Right atrium auricular region (tissue), 2 donors: ENCODE results near the gene CYP19A1. TPM values are rescaled to one million over a fixed set of nuclear protein-coding genes. Genes with fewer than 3 reads are reported as not detected.

Source experiments
- DNase-seq: peaks from one replicate; pipeline ENCODE4 v3.0.0-alpha.2; 2019; ENCODE audit warnings: low spot score
- H3K27ac ChIP-seq, 2 donors: fragments of 200-600 bp; sonication (generic); 1 replicate in 1 of 2; 2 replicates in 1 of 2; pipeline ENCODE4 v1.5.1; 2016 to 2019
- H3K27me3 ChIP-seq, 2 donors: fragments of 200-600 bp; sonication (generic); one replicate each; pipeline versions ENCODE4 v1.5.1 to v1.6.0; 2017 to 2019
- H3K36me3 ChIP-seq: fragments of 200-600 bp; sonication (generic); one replicate; pipeline ENCODE4 v1.5.1; 2016
- H3K4me1 ChIP-seq, 2 donors: fragments of 200-600 bp; sonication (generic); one replicate each; pipeline versions ENCODE4 v1.5.1 to v1.6.0; 2017 to 2019
- H3K4me3 ChIP-seq, 2 donors: fragments of 200-600 bp; sonication (generic); 1 replicate in 1 of 2; 2 replicates in 1 of 2; pipeline ENCODE4 v1.5.1; 2017 to 2019; ENCODE audit warnings: mild to moderate bottlenecking in 1 of 2, moderate library complexity in 1 of 2
- H3K9me3 ChIP-seq, 2 donors: fragments of 200-600 bp; sonication (generic); one replicate each; pipeline ENCODE4 v1.5.1; 2019
- CTCF ChIP-seq, 2 donors: fragments of 200-600 bp; sonication (generic); IDR thresholded peaks; one replicate each; pipeline ENCODE4 v1.5.1; 2019; ENCODE audit warnings: antibody characterized with exemption in 2 of 2
- total RNA-seq, 2 donors: library from RNA; depleted of rRNA; stranded (reverse); fragments of >200 nt; gene quantifications; one replicate each; pipeline ENCODE4 v1.1.0, GENCODE V29; 2016

Gene CYP19A1
- total RNA-seq, 2 donors from 2014 or later, result 2.4 TPM; not detected in 1

- Histone ChIP-seq H3K4me3 (no peak overlapping the region), H3K27me3 (no peaks in the 10 kb centered on the region), H3K27ac (peak overlapping the region in 1 of 2 donors; percentile 13), H3K4me1 (no peaks in the 10 kb centered on the region), H3K9me3 (no peaks in the 10 kb centered on the region), H3K36me3 (no peaks in the 10 kb centered on the region)
- no peak for TF ChIP-seq CTCF (IDR thresholded peaks at IDR 0.05)
- no peak for DNase-seq
Measured at GRCh38 chr15:51367322-51367976, 29.1 kb upstream of the CYP19A1 start.

- Histone ChIP-seq H3K9me3 (no peaks in the 10 kb centered on the region), H3K4me3 (no peak overlapping the region), H3K27ac (peak overlapping the region in 1 of 2 donors; percentile 13), H3K36me3 (no peaks in the 10 kb centered on the region), H3K4me1 (no peaks in the 10 kb centered on the region), H3K27me3 (no peaks in the 10 kb centered on the region)
- DNase-seq, result no peak
- no peak for TF ChIP-seq CTCF (IDR thresholded peaks at IDR 0.05)
Measured at GRCh38 chr15:51366920-51367319, 28.5 kb upstream of the CYP19A1 start.

GRCh38 chr15:51366071-51366470 is 27.7 kb upstream of the CYP19A1 start:
- no peaks in the 10 kb centered on the region for H3K27me3 ChIP-seq
- no peak overlapping the region for H3K4me3 ChIP-seq
- H3K27ac ChIP-seq, result no peak overlapping the region
- H3K9me3 ChIP-seq, result no peaks in the 10 kb centered on the region
- no peaks in the 10 kb centered on the region for H3K36me3 ChIP-seq
- TF ChIP-seq CTCF (IDR thresholded peaks at IDR 0.05), result no peak
- no peaks in the 10 kb centered on the region for H3K4me1 ChIP-seq
- no peak for DNase-seq

GRCh38 chr15:51365417-51365816 is 27.0 kb upstream of the CYP19A1 start:
- Histone ChIP-seq H3K9me3 (no peaks in the 10 kb centered on the region), H3K4me3 (no peak overlapping the region), H3K36me3 (no peaks in the 10 kb centered on the region), H3K4me1 (no peaks in the 10 kb centered on the region), H3K27me3 (no peaks in the 10 kb centered on the region), H3K27ac (no peak overlapping the region)
- DNase-seq, result no peak
- no peak for TF ChIP-seq CTCF (IDR thresholded peaks at IDR 0.05)

GRCh38 chr15:51363383-51363782 is 25.0 kb upstream of the CYP19A1 start:
- no peak for TF ChIP-seq CTCF (IDR thresholded peaks at IDR 0.05)
- no peak for DNase-seq
- Histone ChIP-seq H3K27ac (no peak overlapping the region), H3K36me3 (no peaks in the 10 kb centered on the region), H3K9me3 (no peaks in the 10 kb centered on the region), H3K27me3 (no peaks in the 10 kb centered on the region), H3K4me1 (no peaks in the 10 kb centered on the region), H3K4me3 (no peak overlapping the region)

- H3K27me3 ChIP-seq, result no peaks in the 10 kb centered on the region
- no peaks in the 10 kb centered on the region for H3K9me3 ChIP-seq
- TF ChIP-seq CTCF (IDR thresholded peaks at IDR 0.05), result no peak
- H3K27ac ChIP-seq, result no peak overlapping the region
- DNase-seq, result no peak
- H3K4me1 ChIP-seq, result no peaks in the 10 kb centered on the region
- no peak overlapping the region for H3K4me3 ChIP-seq
- H3K36me3 ChIP-seq, result no peaks in the 10 kb centered on the region
Measured at GRCh38 chr15:51359981-51360380, 21.6 kb upstream of the CYP19A1 start.
